A549 (cell line): ENCODE data around the gene CLEC16A. TPM values are rescaled to one million over a fixed set of nuclear protein-coding genes. Genes with fewer than 3 reads are reported as not detected.

Experiments used
- ATAC-seq, 2 experiments: fragments of 200-7000 bp in 1 of 2; fragments of >200 bp in 1 of 2; cut with Nextera tagmentation in 1 of 2; cut with Tn5 transposase in 1 of 2; 3 replicates each; pipeline versions ENCODE4 v1.8.0 to v1.9.1; 2018 to 2020; ENCODE audit warnings: mild to moderate bottlenecking in 1 of 2, moderate library complexity in 1 of 2
- CTCF ChIA-PET: fragments of 300-600 bp; sonication (Branson Sonifier 250); formaldehyde crosslinking; extraction: SDS; loops from one replicate; lab custom pipeline; 2021; ENCODE audit warnings: antibody characterized with exemption, inconsistent platforms; lab: Yijun Ruan, JAX
- POLR2A ChIA-PET: fragments of 350-600 bp; formaldehyde crosslinking; extraction: SDS; loops from one replicate; lab custom pipeline; 2021; ENCODE audit warnings: antibody characterized with exemption, inconsistent platforms; lab: Yijun Ruan, JAX
- DNase-seq, 2 experiments: peaks; one replicate each; pipeline versions ENCODE4 v3.0.0 to v3.0.0-alpha.2; 2011 to 2016; ENCODE audit warnings: low read depth in 1 of 2, low spot score in 1 of 2
- FAIRE-seq: peaks from 2 replicates; lab custom pipeline; 2011; peaks lifted over from hg19 to GRCh38; lab: Jason Lieb, UNC
- H3K27ac ChIP-seq, 2 experiments: fragments of >200 bp; sonication (Bioruptor Twin); formaldehyde crosslinking; 3 replicates each; pipeline ENCODE4 v1.5.1; 2016 to 2017
- H3K4me1 ChIP-seq: fragments of >200 bp; sonication (Bioruptor Twin); formaldehyde crosslinking; 3 replicates; pipeline ENCODE4 v1.6.1; 2016
- H3K4me2 ChIP-seq: fragments of >200 bp; sonication (Bioruptor Twin); formaldehyde crosslinking; 3 replicates; pipeline ENCODE4 v1.6.1; 2016
- H3K4me3 ChIP-seq: fragments of >200 bp; sonication (Bioruptor Twin); formaldehyde crosslinking; 3 replicates; pipeline ENCODE4 v1.5.1; 2016
- H3K9me3 ChIP-seq: fragments of >200 bp; sonication (Bioruptor Twin); formaldehyde crosslinking; 3 replicates; pipeline ENCODE4 v1.6.1; 2016
- CTCF ChIP-seq: fragments of >200 bp; sonication (Bioruptor Twin); formaldehyde crosslinking; IDR thresholded peaks from 3 replicates; pipeline ENCODE4 v1.5.1; 2016
- ESRRA ChIP-seq: fragments of 150-350 bp; IDR thresholded peaks from 2 replicates; pipeline ENCODE4 v1.6.1; 2014; ENCODE audit warnings: mild to moderate bottlenecking, low read length, borderline replicate concordance
- FOSB ChIP-seq: fragments of 250-450 bp; sonication (Bioruptor Pico); IDR thresholded peaks from 2 replicates; pipeline ENCODE4 v1.5.0; 2020; ENCODE audit warnings: mild to moderate bottlenecking, moderate library complexity
- GATA3 ChIP-seq: IDR thresholded peaks from 2 replicates; pipeline ENCODE4 v1.6.1; 2012; ENCODE audit warnings: borderline replicate concordance
- HDAC2 ChIP-seq: fragments of 200-600 bp; sonication (generic); IDR thresholded peaks from 2 replicates; pipeline ENCODE4 v1.6.1; 2016
- HEYL ChIP-seq: fragments of 250-450 bp; sonication (Bioruptor Pico); IDR thresholded peaks from 2 replicates; pipeline ENCODE4 v1.8.0; 2021; ENCODE audit warnings: mild to moderate bottlenecking, moderate library complexity
- HOXA7 ChIP-seq: fragments of 250-450 bp; sonication (Bioruptor Pico); IDR thresholded peaks from 2 replicates; pipeline ENCODE4 v1.5.0; 2020; ENCODE audit warnings: mild to moderate bottlenecking, moderate library complexity
- KDM1A ChIP-seq: fragments of 200-600 bp; sonication (generic); IDR thresholded peaks from 2 replicates; pipeline ENCODE4 v1.6.1; 2016; ENCODE audit warnings: low read depth, mild to moderate bottlenecking
- NR3C1 ChIP-seq: fragments of >200 bp; sonication (Bioruptor Twin); formaldehyde crosslinking; IDR thresholded peaks from 3 replicates; pipeline ENCODE4 v1.6.1; 2017
- POLR2AphosphoS2 ChIP-seq: conservative IDR thresholded peaks from 2 replicates; pipeline ENCODE4 v1.6.1; 2012; ENCODE audit warnings: low read length, improper control_type of control experiment, inconsistent platforms
- RAD21 ChIP-seq, 2 experiments: fragments of >200 bp in 1 of 2; sonication (Bioruptor Twin) in 1 of 2; formaldehyde crosslinking in 1 of 2; IDR thresholded peaks in 1 of 2; conservative IDR thresholded peaks in 1 of 2; 2 replicates in 1 of 2; 3 replicates in 1 of 2; pipeline ENCODE4 v1.6.1; 2012 to 2018; ENCODE audit warnings: inconsistent platforms in 1 of 2
- RNF2 ChIP-seq: fragments of 200-600 bp; sonication (generic); IDR thresholded peaks from 2 replicates; pipeline ENCODE4 v1.6.1; 2016; ENCODE audit warnings: low read depth, mild to moderate bottlenecking, antibody characterized with exemption, moderate library complexity, borderline replicate concordance
- SMC3 ChIP-seq: fragments of >200 bp; sonication (Bioruptor Twin); formaldehyde crosslinking; IDR thresholded peaks from 3 replicates; pipeline ENCODE4 v1.6.1; 2018; ENCODE audit warnings: inconsistent platforms
- TFCP2L1 ChIP-seq: fragments of 250-450 bp; sonication (Bioruptor Pico); IDR thresholded peaks from 2 replicates; pipeline ENCODE4 v1.5.0; 2021; ENCODE audit warnings: mild to moderate bottlenecking
- ZFP36 ChIP-seq: fragments of 450-650 bp; IDR thresholded peaks from 2 replicates; pipeline ENCODE4 v1.6.1; 2014; ENCODE audit warnings: borderline replicate concordance; ENCODE audit not compliant: partially characterized antibody
- ZSCAN20 ChIP-seq: fragments of 250-450 bp; sonication (Bioruptor Pico); IDR thresholded peaks from 2 replicates; pipeline ENCODE4 v1.8.0; 2022; ENCODE audit warnings: mild to moderate bottlenecking, moderate library complexity
- WGBS: methylation state at CpG from one replicate; pipeline ENCODE4 v1.1.6; 2017; ENCODE audit errors: missing lambda C conversion rate; 5-methylcytosine and 5-hydroxymethylcytosine counted together
- polyA plus RNA-seq, 4 experiments: library from polyadenylated mRNA; depleted of rRNA in 3 of 4; stranded (reverse); fragments of >200 nt; fragmentation: RNase III in 1 of 4; extraction: RNeasy Plus Mini Kit Qiagen cat#74134 plus additional on column Dnase treatment in 1 of 4; gene quantifications; 2 replicates in 3 of 4; 3 replicates in 1 of 4; pipeline ENCODE4 v1.2.3, GENCODE V29; 2011 to 2017
- TF ChIP-seq, protein P1 (sequence below): fragments of 200-600 bp; sonication (generic); IDR thresholded peaks from 2 replicates; pipeline ENCODE4 v1.6.1; 2016; ENCODE audit warnings: antibody characterized with exemption, mild to moderate bottlenecking, moderate library complexity
- TF ChIP-seq, protein P2 (sequence below): IDR thresholded peaks from 2 replicates; pipeline ENCODE4 v1.6.1; 2012

The CLEC16A gene
- polyA plus RNA-seq, 2 of the 4 experiments (the other 2 are of a cell fraction), result 8.3 to 10.4 TPM

GRCh38 chr16:11093572-11094074, 149.3 kb downstream of the CLEC16A start:
- FAIRE-seq (no peak), ATAC-seq (no peak), DNase-seq (no peak)
- WGBS, result 85% methylated on average over 10 of the region's 10 CpGs
- H3K27ac ChIP-seq, result no peak overlapping the region
- no peaks in the 10 kb centered on the region for H3K4me1 ChIP-seq
- CTCF ChIA-PET, result interaction anchor here (1.6 to 2.4 kb wide), 2 partner anchors 122 to 130 kb away, joined by 5 to 6 read pairs; no protein-coding TSS in a partner anchor
- TF ChIP-seq SMC3 (no peak), TFCP2L1 (CRISPR knock-in tag) (no peak)
- TF ChIP-seq, protein P1, sequence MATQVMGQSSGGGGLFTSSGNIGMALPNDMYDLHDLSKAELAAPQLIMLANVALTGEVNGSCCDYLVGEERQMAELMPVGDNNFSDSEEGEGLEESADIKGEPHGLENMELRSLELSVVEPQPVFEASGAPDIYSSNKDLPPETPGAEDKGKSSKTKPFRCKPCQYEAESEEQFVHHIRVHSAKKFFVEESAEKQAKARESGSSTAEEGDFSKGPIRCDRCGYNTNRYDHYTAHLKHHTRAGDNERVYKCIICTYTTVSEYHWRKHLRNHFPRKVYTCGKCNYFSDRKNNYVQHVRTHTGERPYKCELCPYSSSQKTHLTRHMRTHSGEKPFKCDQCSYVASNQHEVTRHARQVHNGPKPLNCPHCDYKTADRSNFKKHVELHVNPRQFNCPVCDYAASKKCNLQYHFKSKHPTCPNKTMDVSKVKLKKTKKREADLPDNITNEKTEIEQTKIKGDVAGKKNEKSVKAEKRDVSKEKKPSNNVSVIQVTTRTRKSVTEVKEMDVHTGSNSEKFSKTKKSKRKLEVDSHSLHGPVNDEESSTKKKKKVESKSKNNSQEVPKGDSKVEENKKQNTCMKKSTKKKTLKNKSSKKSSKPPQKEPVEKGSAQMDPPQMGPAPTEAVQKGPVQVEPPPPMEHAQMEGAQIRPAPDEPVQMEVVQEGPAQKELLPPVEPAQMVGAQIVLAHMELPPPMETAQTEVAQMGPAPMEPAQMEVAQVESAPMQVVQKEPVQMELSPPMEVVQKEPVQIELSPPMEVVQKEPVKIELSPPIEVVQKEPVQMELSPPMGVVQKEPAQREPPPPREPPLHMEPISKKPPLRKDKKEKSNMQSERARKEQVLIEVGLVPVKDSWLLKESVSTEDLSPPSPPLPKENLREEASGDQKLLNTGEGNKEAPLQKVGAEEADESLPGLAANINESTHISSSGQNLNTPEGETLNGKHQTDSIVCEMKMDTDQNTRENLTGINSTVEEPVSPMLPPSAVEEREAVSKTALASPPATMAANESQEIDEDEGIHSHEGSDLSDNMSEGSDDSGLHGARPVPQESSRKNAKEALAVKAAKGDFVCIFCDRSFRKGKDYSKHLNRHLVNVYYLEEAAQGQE, result no peak
- H3K4me2 ChIP-seq, result no peak overlapping the region
- H3K9me3 ChIP-seq, result no peaks in the 10 kb centered on the region
- H3K4me3 ChIP-seq, result no peak overlapping the region
- POLR2A ChIA-PET, result no interaction called here

DNA sequence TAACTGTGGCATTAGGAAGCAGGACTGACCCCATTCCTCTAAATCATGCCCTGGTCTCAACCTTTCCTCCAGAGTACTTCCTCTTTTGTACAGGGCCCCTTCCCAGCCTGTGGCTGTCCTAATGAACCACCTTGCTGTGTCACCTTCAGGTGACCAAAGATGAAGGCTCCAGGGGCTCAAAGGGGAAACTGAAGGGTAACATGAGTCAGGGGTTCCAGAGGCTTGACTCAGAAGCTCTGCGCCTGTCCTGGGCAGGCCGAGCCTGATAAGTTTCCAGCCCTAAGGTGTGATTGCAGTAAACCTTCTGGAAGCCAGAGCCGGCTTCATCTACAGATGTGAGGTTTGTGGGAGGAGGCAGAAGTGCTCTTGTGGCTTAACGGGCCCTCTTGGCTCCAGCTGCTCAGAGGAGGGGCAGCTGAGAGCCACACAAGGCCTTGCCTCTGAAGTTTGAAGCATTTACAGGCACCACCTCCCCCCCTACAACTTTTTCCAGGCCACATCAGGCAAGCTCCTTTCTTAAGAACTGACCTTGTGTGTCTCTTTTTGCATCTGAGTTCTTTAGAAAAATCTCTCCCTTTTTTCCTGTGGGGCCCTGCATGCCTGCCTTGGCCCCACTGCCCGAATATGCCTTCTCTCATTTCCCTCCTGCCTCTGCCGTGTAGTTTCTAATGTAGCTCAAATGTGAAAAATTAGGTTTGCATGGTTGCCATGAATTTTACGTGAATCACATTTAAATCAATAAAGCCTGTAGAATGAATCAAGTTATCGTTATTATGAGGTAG, 149.9 kb downstream of the CLEC16A start:
- H3K9me3 ChIP-seq, result no peaks in the 10 kb centered on the region
- no peak overlapping the region for H3K4me2 ChIP-seq
- no peak for FAIRE-seq
- H3K4me1 ChIP-seq, result no peaks in the 10 kb centered on the region
- H3K27ac ChIP-seq, result no peak overlapping the region
- no peak overlapping the region for H3K4me3 ChIP-seq
- WGBS, result 78% methylated on average over 8 of the region's 8 CpGs
- CTCF ChIA-PET, result interaction anchor here (1.0 to 1.6 kb wide), 2 partner anchors 12 to 131 kb away, joined by 3 to 5 read pairs; no protein-coding TSS in a partner anchor
- DNase-seq, result no peak
- POLR2A ChIA-PET, result interaction anchor here (0.8 kb wide), 1 partner anchor 162 kb away, joined by 4 read pairs; the partner anchor contains the start of gene SOCS1
- ATAC-seq, result no peak
- TF ChIP-seq RAD21 (conservative IDR thresholded peaks at IDR 0.05 in 1 of 2, IDR thresholded peaks at IDR 0.05 in 1 of 2) (no peak), RNF2 (no peak), KDM1A (no peak), ZSCAN20 (CRISPR knock-in tag) (no peak), HOXA7 (CRISPR knock-in tag) (no peak), HDAC2 (no peak), POLR2AphosphoS2 (no peak), ESRRA (no peak), ZFP36 (no peak), CTCF (no peak), FOSB (CRISPR knock-in tag) (no peak), GATA3 (no peak), NR3C1 (no peak), SMC3 (no peak), HEYL (no peak)
- TF ChIP-seq, protein P2, sequence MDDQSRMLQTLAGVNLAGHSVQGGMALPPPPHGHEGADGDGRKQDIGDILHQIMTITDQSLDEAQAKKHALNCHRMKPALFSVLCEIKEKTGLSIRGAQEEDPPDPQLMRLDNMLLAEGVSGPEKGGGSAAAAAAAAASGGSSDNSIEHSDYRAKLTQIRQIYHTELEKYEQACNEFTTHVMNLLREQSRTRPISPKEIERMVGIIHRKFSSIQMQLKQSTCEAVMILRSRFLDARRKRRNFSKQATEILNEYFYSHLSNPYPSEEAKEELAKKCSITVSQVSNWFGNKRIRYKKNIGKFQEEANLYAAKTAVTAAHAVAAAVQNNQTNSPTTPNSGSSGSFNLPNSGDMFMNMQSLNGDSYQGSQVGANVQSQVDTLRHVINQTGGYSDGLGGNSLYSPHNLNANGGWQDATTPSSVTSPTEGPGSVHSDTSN, result no peak
